ENCODE results near the gene AMH.

- TF ChIP-seq, protein P1, sequence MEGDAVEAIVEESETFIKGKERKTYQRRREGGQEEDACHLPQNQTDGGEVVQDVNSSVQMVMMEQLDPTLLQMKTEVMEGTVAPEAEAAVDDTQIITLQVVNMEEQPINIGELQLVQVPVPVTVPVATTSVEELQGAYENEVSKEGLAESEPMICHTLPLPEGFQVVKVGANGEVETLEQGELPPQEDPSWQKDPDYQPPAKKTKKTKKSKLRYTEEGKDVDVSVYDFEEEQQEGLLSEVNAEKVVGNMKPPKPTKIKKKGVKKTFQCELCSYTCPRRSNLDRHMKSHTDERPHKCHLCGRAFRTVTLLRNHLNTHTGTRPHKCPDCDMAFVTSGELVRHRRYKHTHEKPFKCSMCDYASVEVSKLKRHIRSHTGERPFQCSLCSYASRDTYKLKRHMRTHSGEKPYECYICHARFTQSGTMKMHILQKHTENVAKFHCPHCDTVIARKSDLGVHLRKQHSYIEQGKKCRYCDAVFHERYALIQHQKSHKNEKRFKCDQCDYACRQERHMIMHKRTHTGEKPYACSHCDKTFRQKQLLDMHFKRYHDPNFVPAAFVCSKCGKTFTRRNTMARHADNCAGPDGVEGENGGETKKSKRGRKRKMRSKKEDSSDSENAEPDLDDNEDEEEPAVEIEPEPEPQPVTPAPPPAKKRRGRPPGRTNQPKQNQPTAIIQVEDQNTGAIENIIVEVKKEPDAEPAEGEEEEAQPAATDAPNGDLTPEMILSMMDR (conservative IDR thresholded peaks at IDR 0.05): no peak
- TF ChIP-seq ZFX (IDR thresholded peaks at IDR 0.05): no peak
Observed at GRCh38 chr19:2244125-2244411, 5.1 kb upstream of the AMH start.
